ENCODE data around the gene COASY.

The COASY gene

GRCh38 chr17:42565523-42566214 lies 3.7 kb downstream of the COASY start:
- H3K27ac Mint-ChIP-seq, result peak overlapping the region; percentile 98
- H3K9me3 Mint-ChIP-seq, result peaks cover 0 to 1% of the 10 kb centered on the region in 2 donors
- H3K27me3 Mint-ChIP-seq, result no peaks in the 10 kb centered on the region
- no peak for DNase-seq
- H3K36me3 Mint-ChIP-seq, result peaks cover 38 to 55% of the 10 kb centered on the region in 2 donors
- H3K4me1 Mint-ChIP-seq, result peaks cover 35 to 69% of the 10 kb centered on the region in 2 donors
- peak overlapping the region; percentile 97 to 98 for H3K4me3 Mint-ChIP-seq
- no peak for ATAC-seq (replicated peaks)

- Mint-ChIP-seq H3K9me3 (peaks cover 0 to 1% of the 10 kb centered on the region in 2 donors), H3K27ac (peak overlapping the region; percentile 98), H3K4me3 (peak overlapping the region; percentile 97 to 98), H3K4me1 (peaks cover 35 to 73% of the 10 kb centered on the region in 2 donors), H3K27me3 (no peaks in the 10 kb centered on the region), H3K36me3 (peaks cover 44 to 60% of the 10 kb centered on the region in 2 donors)
- DNase-seq (no peak), ATAC-seq (replicated peaks) (no peak)
Observed at GRCh38 chr17:42566215-42566882, 4.4 kb downstream of the COASY start.

GRCh38 chr17:42566883-42567573 lies 5.1 kb downstream of the COASY start, which contains the start of gene MLX:
Gene MLX (plus strand): TSS chr17:42567100. CDS start chr17:42567125, 25 bp downstream.
- Mint-ChIP-seq H3K27ac (peak within 1 kb of the TSS; percentile 98), H3K27me3 (no peaks in the 10 kb centered on the region), H3K9me3 (no peaks in the 10 kb centered on the region), H3K4me3 (peak within 1 kb of the TSS; percentile 97 to 98), H3K36me3 (peaks cover 44 to 62% of the 10 kb centered on the region in 2 donors), H3K4me1 (peaks cover 32 to 68% of the 10 kb centered on the region in 2 donors)
- peak; percentile 90 for DNase-seq
- ATAC-seq (replicated peaks), result peak; percentile 82 to 84

- Mint-ChIP-seq H3K36me3 (peaks cover 44 to 62% of the 10 kb centered on the region in 2 donors), H3K27me3 (no peaks in the 10 kb centered on the region), H3K9me3 (no peaks in the 10 kb centered on the region), H3K4me1 (peaks cover 31 to 54% of the 10 kb centered on the region in 2 donors), H3K27ac (peak overlapping the region; percentile 81), H3K4me3 (peak overlapping the region; percentile 97 to 98)
- DNase-seq (no peak), ATAC-seq (replicated peaks) (no peak)
Observed at GRCh38 chr17:42568341-42569111, 6.6 kb downstream of the COASY start.

GRCh38 chr17:42571435-42572225 lies 9.7 kb downstream of the COASY start:
- Mint-ChIP-seq H3K4me1 (peaks cover 29 to 59% of the 10 kb centered on the region in 2 donors), H3K27me3 (no peaks in the 10 kb centered on the region), H3K9me3 (no peaks in the 10 kb centered on the region), H3K36me3 (peaks cover 51 to 66% of the 10 kb centered on the region in 2 donors), H3K27ac (no peak overlapping the region), H3K4me3 (no peak overlapping the region)
- ATAC-seq (replicated peaks), result no peak
- no peak for DNase-seq

GRCh38 chr17:42573095-42573494 lies 11.1 kb downstream of the COASY start:
- H3K4me3 Mint-ChIP-seq, result no peak overlapping the region
- peak overlapping the region; percentile 89 for H3K27ac Mint-ChIP-seq
- ATAC-seq (replicated peaks) (no peak), DNase-seq (no peak)
- peaks cover 49 to 74% of the 10 kb centered on the region in 2 donors for H3K36me3 Mint-ChIP-seq
- H3K4me1 Mint-ChIP-seq, result peaks cover 32 to 64% of the 10 kb centered on the region in 2 donors
- no peaks in the 10 kb centered on the region for H3K9me3 Mint-ChIP-seq
- no peaks in the 10 kb centered on the region for H3K27me3 Mint-ChIP-seq

GRCh38 chr17:42574463-42574862 lies 12.5 kb downstream of the COASY start:
- peaks cover 36 to 65% of the 10 kb centered on the region in 2 donors for H3K4me1 Mint-ChIP-seq
- H3K4me3 Mint-ChIP-seq, result no peak overlapping the region
- H3K36me3 Mint-ChIP-seq, result peaks cover 43 to 69% of the 10 kb centered on the region in 2 donors
- no peaks in the 10 kb centered on the region for H3K27me3 Mint-ChIP-seq
- ATAC-seq (replicated peaks), result no peak
- no peak for DNase-seq
- H3K9me3 Mint-ChIP-seq, result no peaks in the 10 kb centered on the region
- no peak overlapping the region for H3K27ac Mint-ChIP-seq

- Mint-ChIP-seq H3K9me3 (no peaks in the 10 kb centered on the region), H3K27ac (peak overlapping the region; percentile 99), H3K36me3 (peaks cover 55 to 63% of the 10 kb centered on the region in 2 donors), H3K4me3 (peak overlapping the region; percentile 90 to 97), H3K4me1 (peaks cover 36 to 74% of the 10 kb centered on the region in 2 donors), H3K27me3 (no peaks in the 10 kb centered on the region)
- ATAC-seq (replicated peaks) (no peak), DNase-seq (no peak)
Observed at GRCh38 chr17:42577140-42577531, 15.2 kb downstream of the COASY start.

GRCh38 chr17:42577532-42578281 lies 15.8 kb downstream of the COASY start, which contains the start of gene PSMC3IP:
Gene PSMC3IP (minus strand): TSS chr17:42577729. CDS start chr17:42577686, 43 bp downstream.
- Mint-ChIP-seq H3K9me3 (no peaks in the 10 kb centered on the region), H3K27ac (peak within 1 kb of the TSS; percentile 99), H3K36me3 (peaks cover 56 to 67% of the 10 kb centered on the region in 2 donors), H3K4me1 (peaks cover 36 to 74% of the 10 kb centered on the region in 2 donors), H3K4me3 (peak within 1 kb of the TSS; percentile 90 to 97), H3K27me3 (no peaks in the 10 kb centered on the region)
- DNase-seq, result peak; percentile 94
- peak; percentile 83 to 84 for ATAC-seq (replicated peaks)

GRCh38 chr17:42578282-42578869 lies 16.4 kb downstream of the COASY start:
- Mint-ChIP-seq H3K27me3 (no peaks in the 10 kb centered on the region), H3K9me3 (no peaks in the 10 kb centered on the region), H3K36me3 (peaks cover 56 to 67% of the 10 kb centered on the region in 2 donors), H3K4me3 (peak overlapping the region; percentile 90 to 97), H3K4me1 (peaks cover 34 to 74% of the 10 kb centered on the region in 2 donors), H3K27ac (peak overlapping the region; percentile 99)
- DNase-seq (peak; percentile 79), ATAC-seq (replicated peaks) (peak; percentile 63 to 69)

GRCh38 chr17:42579794-42580551 lies 18.0 kb downstream of the COASY start:
- ATAC-seq (replicated peaks) (no peak), DNase-seq (no peak)
- H3K4me3 Mint-ChIP-seq, result peak overlapping the region; percentile 44 to 65
- H3K27me3 Mint-ChIP-seq, result no peaks in the 10 kb centered on the region
- peak overlapping the region; percentile 82 for H3K27ac Mint-ChIP-seq
- H3K9me3 Mint-ChIP-seq, result no peaks in the 10 kb centered on the region
- peaks cover 29 to 60% of the 10 kb centered on the region in 2 donors for H3K4me1 Mint-ChIP-seq
- peaks cover 45 to 63% of the 10 kb centered on the region in 2 donors for H3K36me3 Mint-ChIP-seq

Data from stimulated activated naive B cell treated with anti-CD40 and anti-IgM and Interleukin-4, amounts not matched to agents 10 μg/mL and 1 μg/mL and 100 μg/mL, for 72 hours (primary cell).